ENCODE data around the gene TSKU. TPM values are rescaled to one million over a fixed set of nuclear protein-coding genes. Genes with fewer than 3 reads are reported as not detected.
"Not testable (repeated sequence)": the region's sequence is repeated elsewhere in the genome, so short reads cannot be mapped to it uniquely, and the experiment has no call there.

The TSKU gene
- total and polyA plus RNA-seq, 2 experiments from 2014 or later, result 30.6 to 30.8 TPM

DNA sequence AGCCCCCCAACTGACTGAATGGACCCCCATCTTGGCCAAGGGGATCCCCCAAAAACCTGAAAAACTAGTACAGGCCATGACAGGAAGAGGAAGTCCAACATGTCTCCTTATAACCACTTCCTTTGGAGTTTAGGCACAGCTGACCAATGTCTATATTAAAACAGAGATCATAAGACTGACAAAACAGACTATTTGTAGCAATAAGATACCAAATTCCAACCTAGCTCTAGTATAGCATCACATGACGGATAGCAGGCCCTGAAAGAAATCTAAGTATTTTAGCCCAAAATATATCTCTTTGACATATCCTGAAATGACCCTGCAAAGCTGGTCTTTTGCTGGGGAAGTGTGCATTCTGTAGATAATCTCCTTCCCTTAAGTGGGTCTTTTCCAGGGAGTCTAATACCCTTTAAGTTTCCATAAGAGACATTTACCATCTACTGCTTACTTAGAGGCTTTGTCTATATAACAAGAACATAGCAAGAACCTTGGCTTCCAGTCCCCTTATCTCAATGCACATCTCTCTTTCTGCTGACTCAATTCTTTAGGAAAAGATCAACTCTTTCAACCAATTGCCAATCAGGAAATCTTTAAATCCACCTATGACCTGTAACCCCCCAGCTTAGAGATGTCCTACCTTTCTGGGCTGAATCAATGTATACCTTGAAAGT, 42.7 kb downstream of the TSKU start:
- Histone ChIP-seq H3K36me3 (ENCODE audit: low read depth) (no peaks in the 10 kb centered on the region), H3K9me3 (ENCODE audit: low read depth) (no peaks in the 10 kb centered on the region), H3K4me3 (no peak overlapping the region), H2AFZ (0 out of 2 replicates have a peak overlapping the region, but pooled peaks have one; percentile 3), H3F3A (ENCODE audit: insufficient read depth) (peaks cover 14% of the 10 kb centered on the region), H3K27me3 (replicated peaks; ENCODE audit: insufficient read depth) (0 out of 2 replicates have a peak, but pooled peaks cover 3% of the 10 kb centered on the region), H3K9me2 (ENCODE audit: insufficient read depth) (no peaks in the 10 kb centered on the region), H3K4me2 (ENCODE audit: unreplicated experiment) (no peak overlapping the region), H3K27ac (no peak overlapping the region), H3K4me1 (ENCODE audit: insufficient read depth) (peaks cover 24% of the 10 kb centered on the region), H3K79me2 (ENCODE audit: insufficient read depth) (no peaks in the 10 kb centered on the region), H3K9ac (no peak overlapping the region), H4K20me1 (ENCODE audit: insufficient read depth) (no peaks in the 10 kb centered on the region)
- 96 to 100% methylated on average over 1 of the region's 1 CpG for WGBS, 2 experiments (ENCODE audit: low coverage in 1 of 2, low lambda C conversion rate in 2 of 2, missing lambda C conversion rate in 2 of 2)
- TF ChIP-seq EZH2 (IDR thresholded peaks at IDR 0.05; ENCODE audit: insufficient read depth, poor library complexity, severe bottlenecking), result no peak
- TF ChIP-seq EZH2phosphoT487 (IDR thresholded peaks at IDR 0.05; ENCODE audit: insufficient read depth, low read depth), result no peak
- no peak for DNase-seq
- in situ Hi-C loops (cut with MboI), result no loop called here

- H3K9ac ChIP-seq; H3K4me3 ChIP-seq; H4K20me1 ChIP-seq (ENCODE audit: insufficient read depth); H2AFZ ChIP-seq; H3K4me2 ChIP-seq (ENCODE audit: unreplicated experiment); H3K36me3 ChIP-seq (ENCODE audit: low read depth); H3K27ac ChIP-seq; H3K79me2 ChIP-seq (ENCODE audit: insufficient read depth); in situ Hi-C loops (cut with MboI); DNase-seq; H3K9me2 ChIP-seq (ENCODE audit: insufficient read depth); H3K27me3 ChIP-seq (replicated peaks; ENCODE audit: insufficient read depth); H3K9me3 ChIP-seq (ENCODE audit: low read depth): not testable (repeated sequence)
- 79 to 90% methylated on average over 3 of the region's 3 CpGs for WGBS, 2 experiments (ENCODE audit: low coverage in 1 of 2, low lambda C conversion rate in 2 of 2, missing lambda C conversion rate in 2 of 2)
- peaks cover 14% of the 10 kb centered on the region for H3F3A ChIP-seq (ENCODE audit: insufficient read depth)
- H3K4me1 ChIP-seq (ENCODE audit: insufficient read depth), result peaks cover 24% of the 10 kb centered on the region
These were observed 43.4 kb downstream of the TSKU start for GRCh38 chr11:76826508-76826907.

GRCh38 chr11:76827005-76827404, 43.8 kb downstream of the TSKU start:
- H3K27ac ChIP-seq; H3K27me3 ChIP-seq (replicated peaks; ENCODE audit: insufficient read depth); H3K9me3 ChIP-seq (ENCODE audit: low read depth); H3K79me2 ChIP-seq (ENCODE audit: insufficient read depth); H3K9ac ChIP-seq; H3K9me2 ChIP-seq (ENCODE audit: insufficient read depth); H4K20me1 ChIP-seq (ENCODE audit: insufficient read depth); DNase-seq; H3K4me2 ChIP-seq (ENCODE audit: unreplicated experiment); in situ Hi-C loops (cut with MboI); H2AFZ ChIP-seq; H3K4me3 ChIP-seq; H3K36me3 ChIP-seq (ENCODE audit: low read depth): not testable (repeated sequence)
- Histone ChIP-seq H3K4me1 (ENCODE audit: insufficient read depth) (peaks cover 24% of the 10 kb centered on the region), H3F3A (ENCODE audit: insufficient read depth) (peaks cover 14% of the 10 kb centered on the region)

GRCh38 chr11:76830639-76831327, 47.6 kb downstream of the TSKU start:
- Histone ChIP-seq H3K79me2 (ENCODE audit: insufficient read depth) (no peaks in the 10 kb centered on the region), H4K20me1 (ENCODE audit: insufficient read depth) (no peaks in the 10 kb centered on the region), H3K4me1 (ENCODE audit: insufficient read depth) (no peaks in the 10 kb centered on the region), H3K9ac (no peak overlapping the region), H3K36me3 (ENCODE audit: low read depth) (no peaks in the 10 kb centered on the region), H3K27ac (no peak overlapping the region), H2AFZ (no peak overlapping the region), H3F3A (ENCODE audit: insufficient read depth) (no peaks in the 10 kb centered on the region; the same call in 1 of the 2 replicates), H3K9me3 (ENCODE audit: low read depth) (no peaks in the 10 kb centered on the region), H3K4me2 (ENCODE audit: unreplicated experiment) (no peak overlapping the region), H3K27me3 (replicated peaks; ENCODE audit: insufficient read depth) (peaks cover 14% of the 10 kb centered on the region; the same call in 1 of the 2 replicates), H3K9me2 (ENCODE audit: insufficient read depth) (no peaks in the 10 kb centered on the region), H3K4me3 (no peak overlapping the region)
- DNase-seq, result peak; percentile 84
- TF ChIP-seq EZH2 (IDR thresholded peaks at IDR 0.05; ENCODE audit: insufficient read depth, poor library complexity, severe bottlenecking) (no peak), EZH2phosphoT487 (IDR thresholded peaks at IDR 0.05; ENCODE audit: insufficient read depth, low read depth) (no peak)
- WGBS, 2 experiments (ENCODE audit: low coverage in 1 of 2, low lambda C conversion rate in 2 of 2, missing lambda C conversion rate in 2 of 2), result 39 to 44% methylated on average over 9 of the region's 9 CpGs
- in situ Hi-C loops (cut with MboI), result no loop called here
